H1 (cell line): ENCODE results near the gene SMG1.

Experiments
- ATF3 ChIP-seq: IDR thresholded peaks from 2 replicates; pipeline ENCODE4 v1.6.1; 2011; ENCODE audit warnings: low read depth, mild to moderate bottlenecking, low read length; ENCODE audit not compliant: insufficient read depth
- CTCF ChIP-seq, 3 experiments: IDR thresholded peaks; 1 replicate in 2 of 3; 2 replicates in 1 of 3; pipeline versions ENCODE4 v1.5.1 to v1.6.1; 2011; ENCODE audit warnings: low read length in 3 of 3, mild to moderate bottlenecking in 3 of 3, inconsistent platforms in 2 of 3, low read depth in 1 of 3, moderate library complexity in 1 of 3; ENCODE audit not compliant: insufficient read depth in 1 of 3; ENCODE audit errors: control extremely low read depth in 1 of 3
- EP300 ChIP-seq, 2 experiments: IDR thresholded peaks; 1 replicate in 1 of 2; 2 replicates in 1 of 2; pipeline ENCODE4 v1.6.1; 2011 to 2012; ENCODE audit warnings: low read depth in 2 of 2, low read length in 2 of 2, mild to moderate bottlenecking in 2 of 2, borderline replicate concordance in 1 of 2, inconsistent platforms in 1 of 2, moderate library complexity in 1 of 2
- JUN ChIP-seq: IDR thresholded peaks from 2 replicates; pipeline ENCODE4 v1.6.1; 2011; ENCODE audit warnings: low read depth, mild to moderate bottlenecking, improper control_type of control experiment, low read length
- MAFK ChIP-seq: IDR thresholded peaks from 2 replicates; pipeline ENCODE4 v1.6.1; 2012; ENCODE audit warnings: low read depth, mild to moderate bottlenecking, improper control_type of control experiment, low read length
- NRF1 ChIP-seq: IDR thresholded peaks from 2 replicates; pipeline ENCODE4 v1.6.1; 2011; ENCODE audit warnings: mild to moderate bottlenecking, low read depth, low read length, improper control_type of control experiment
- PHF8 ChIP-seq: fragments of 200-600 bp; sonication (generic); conservative IDR thresholded peaks from 2 replicates; pipeline ENCODE4 v1.7.1; 2012; ENCODE audit warnings: low read depth, mild to moderate bottlenecking, inconsistent platforms, low read length, moderate library complexity
- POLR2A ChIP-seq, 2 experiments: IDR thresholded peaks; 1 replicate in 1 of 2; 2 replicates in 1 of 2; pipeline ENCODE4 v1.6.1; 2011; ENCODE audit warnings: low read depth in 2 of 2, low read length in 2 of 2, mild to moderate bottlenecking in 2 of 2; ENCODE audit errors: control extremely low read depth in 1 of 2
- POLR2AphosphoS5 ChIP-seq: IDR thresholded peaks from 2 replicates; pipeline ENCODE4 v1.6.1; 2011; ENCODE audit warnings: low read depth, low read length
- RXRA ChIP-seq: IDR thresholded peaks from 2 replicates; pipeline ENCODE4 v1.6.1; 2011; ENCODE audit warnings: low read depth, mild to moderate bottlenecking, low read length, moderate library complexity; ENCODE audit not compliant: insufficient read depth
- SIX5 ChIP-seq: IDR thresholded peaks from 2 replicates; pipeline ENCODE4 v1.6.1; 2011; ENCODE audit warnings: mild to moderate bottlenecking, low read depth, low read length
- ZNF274 ChIP-seq: IDR thresholded peaks from 2 replicates; pipeline ENCODE4 v1.7.0; 2012; ENCODE audit warnings: low read length, borderline replicate concordance; ENCODE audit errors: extremely low read depth
- TF ChIP-seq, protein P1 (sequence below): IDR thresholded peaks from 2 replicates; pipeline ENCODE4 v1.6.1; 2011; ENCODE audit warnings: low read length, improper control_type of control experiment

DNA sequence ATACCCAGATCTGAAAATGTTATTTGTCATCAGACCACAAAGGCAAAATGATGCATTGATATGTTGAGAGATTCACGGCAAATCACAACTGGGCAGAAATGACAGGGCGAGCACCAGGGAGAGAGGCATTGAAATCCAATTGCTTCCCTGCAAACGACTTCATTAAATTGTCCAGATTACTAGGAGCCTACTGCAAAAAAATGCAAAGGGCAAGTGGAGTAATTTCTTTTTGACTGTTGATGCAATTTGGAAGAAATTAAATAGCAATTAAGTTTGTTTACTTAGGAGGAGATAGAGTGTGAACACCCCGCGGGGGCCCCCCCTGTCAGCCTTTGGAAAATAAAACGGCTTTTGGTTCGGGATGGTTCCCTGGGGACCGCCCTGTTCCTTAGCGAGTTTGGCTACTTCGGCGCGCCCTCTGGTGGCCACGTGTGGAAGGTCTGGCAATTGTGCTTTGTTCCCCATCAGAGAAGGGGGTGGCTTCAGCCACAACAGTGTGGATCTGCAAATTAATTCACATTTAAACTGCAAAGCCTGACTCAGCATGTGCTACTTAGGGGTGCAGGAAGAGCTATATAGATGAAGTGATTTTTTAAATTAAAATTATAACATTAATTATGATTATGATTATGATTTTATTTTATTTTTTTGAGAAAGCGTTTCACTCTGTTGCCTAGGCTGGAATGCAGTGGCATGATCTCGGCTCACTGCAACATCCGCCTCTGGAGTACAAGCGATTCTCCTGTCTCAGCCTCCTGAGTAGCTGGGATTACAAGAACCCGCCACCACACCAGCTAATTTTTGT, 43.0 kb upstream of the SMG1 start:
- TF ChIP-seq, protein P1, sequence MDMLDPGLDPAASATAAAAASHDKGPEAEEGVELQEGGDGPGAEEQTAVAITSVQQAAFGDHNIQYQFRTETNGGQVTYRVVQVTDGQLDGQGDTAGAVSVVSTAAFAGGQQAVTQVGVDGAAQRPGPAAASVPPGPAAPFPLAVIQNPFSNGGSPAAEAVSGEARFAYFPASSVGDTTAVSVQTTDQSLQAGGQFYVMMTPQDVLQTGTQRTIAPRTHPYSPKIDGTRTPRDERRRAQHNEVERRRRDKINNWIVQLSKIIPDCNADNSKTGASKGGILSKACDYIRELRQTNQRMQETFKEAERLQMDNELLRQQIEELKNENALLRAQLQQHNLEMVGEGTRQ: no peak
- TF ChIP-seq POLR2AphosphoS5: no peak
- TF ChIP-seq JUN: no peak
- no peak for TF ChIP-seq POLR2A (IDR thresholded peaks at IDR 0.05; ENCODE audit: control extremely low read depth in 1 of 2, low read depth in 2 of 2, low read length in 2 of 2)
- TF ChIP-seq CTCF (IDR thresholded peaks at IDR 0.05; ENCODE audit: control extremely low read depth in 1 of 3, insufficient read depth in 1 of 3, low read depth in 1 of 3, low read length in 3 of 3): peak; percentile 81 to 91 (median 87)
- no peak; a peak in 1 of 3 replicates for TF ChIP-seq EP300 (IDR thresholded peaks at IDR 0.05; ENCODE audit: borderline replicate concordance in 1 of 2, low read depth in 2 of 2, low read length in 2 of 2)
- no peak for TF ChIP-seq MAFK
- TF ChIP-seq ZNF274: no peak
- no peak for TF ChIP-seq RXRA
- no peak for TF ChIP-seq ATF3
- no peak for TF ChIP-seq PHF8
- TF ChIP-seq NRF1: no peak
- no peak for TF ChIP-seq SIX5
